ENCODE results near the gene NLRC5.
A peak's percentile ranks its signal among the peaks of the same experiment; 100 is the strongest.

The NLRC5 gene

DNA sequence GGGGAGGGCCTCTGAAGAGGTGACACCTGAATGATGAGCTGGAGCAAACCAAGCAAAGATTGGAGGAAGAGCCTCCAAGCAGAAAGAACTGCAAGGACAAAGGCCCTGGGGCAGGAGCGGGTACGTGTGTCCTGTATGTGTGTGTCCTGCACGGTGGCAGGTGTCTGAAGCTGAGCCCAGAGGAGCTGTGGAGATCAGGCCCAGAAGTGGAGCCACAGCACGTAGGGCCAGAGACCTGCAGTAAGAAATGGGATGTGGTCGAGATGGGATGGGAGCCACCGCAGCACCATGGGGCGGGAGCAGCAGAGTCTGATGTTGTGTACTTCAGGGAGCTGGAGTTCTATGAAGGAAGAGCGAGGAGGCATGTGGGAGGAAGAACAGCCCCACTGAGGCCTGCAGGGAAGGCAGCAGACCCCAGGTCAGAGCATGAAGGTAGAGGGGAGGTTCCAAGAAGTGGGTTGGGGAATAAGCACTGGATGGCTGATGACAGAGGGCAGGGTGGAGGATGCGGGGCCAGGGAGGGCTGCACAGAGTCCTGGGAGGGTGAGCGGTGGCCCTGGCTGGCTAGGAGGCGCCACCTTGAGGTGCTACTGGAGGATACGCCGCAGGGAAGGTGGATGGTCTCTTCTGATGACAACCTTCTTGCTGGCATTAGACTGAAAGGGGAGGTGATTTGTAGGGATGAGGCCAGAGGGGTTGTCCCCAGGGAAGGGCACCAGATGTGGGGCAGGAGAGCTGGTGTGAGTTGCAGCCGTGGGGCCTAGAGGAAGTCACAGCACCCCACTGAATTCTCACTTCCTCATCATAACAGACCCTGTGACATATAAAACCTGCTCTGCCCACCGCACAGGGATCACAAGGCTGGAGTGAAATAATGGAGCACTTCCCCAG is 38.2 kb upstream of the NLRC5 start:
- no peak overlapping the region for H3K4me3 ChIP-seq (ENCODE audit: low read depth, low read length)
- TF ChIP-seq, protein P1, sequence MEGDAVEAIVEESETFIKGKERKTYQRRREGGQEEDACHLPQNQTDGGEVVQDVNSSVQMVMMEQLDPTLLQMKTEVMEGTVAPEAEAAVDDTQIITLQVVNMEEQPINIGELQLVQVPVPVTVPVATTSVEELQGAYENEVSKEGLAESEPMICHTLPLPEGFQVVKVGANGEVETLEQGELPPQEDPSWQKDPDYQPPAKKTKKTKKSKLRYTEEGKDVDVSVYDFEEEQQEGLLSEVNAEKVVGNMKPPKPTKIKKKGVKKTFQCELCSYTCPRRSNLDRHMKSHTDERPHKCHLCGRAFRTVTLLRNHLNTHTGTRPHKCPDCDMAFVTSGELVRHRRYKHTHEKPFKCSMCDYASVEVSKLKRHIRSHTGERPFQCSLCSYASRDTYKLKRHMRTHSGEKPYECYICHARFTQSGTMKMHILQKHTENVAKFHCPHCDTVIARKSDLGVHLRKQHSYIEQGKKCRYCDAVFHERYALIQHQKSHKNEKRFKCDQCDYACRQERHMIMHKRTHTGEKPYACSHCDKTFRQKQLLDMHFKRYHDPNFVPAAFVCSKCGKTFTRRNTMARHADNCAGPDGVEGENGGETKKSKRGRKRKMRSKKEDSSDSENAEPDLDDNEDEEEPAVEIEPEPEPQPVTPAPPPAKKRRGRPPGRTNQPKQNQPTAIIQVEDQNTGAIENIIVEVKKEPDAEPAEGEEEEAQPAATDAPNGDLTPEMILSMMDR (IDR thresholded peaks at IDR 0.05; ENCODE audit: low read depth, low read length): peak; percentile 62

- TF ChIP-seq, protein P1 (IDR thresholded peaks at IDR 0.05; ENCODE audit: low read depth, low read length): no peak
- no peak overlapping the region for H3K4me3 ChIP-seq (ENCODE audit: low read depth, low read length)
Observed at GRCh38 chr16:56953006-56953405, 36.4 kb upstream of the NLRC5 start.

DNA sequence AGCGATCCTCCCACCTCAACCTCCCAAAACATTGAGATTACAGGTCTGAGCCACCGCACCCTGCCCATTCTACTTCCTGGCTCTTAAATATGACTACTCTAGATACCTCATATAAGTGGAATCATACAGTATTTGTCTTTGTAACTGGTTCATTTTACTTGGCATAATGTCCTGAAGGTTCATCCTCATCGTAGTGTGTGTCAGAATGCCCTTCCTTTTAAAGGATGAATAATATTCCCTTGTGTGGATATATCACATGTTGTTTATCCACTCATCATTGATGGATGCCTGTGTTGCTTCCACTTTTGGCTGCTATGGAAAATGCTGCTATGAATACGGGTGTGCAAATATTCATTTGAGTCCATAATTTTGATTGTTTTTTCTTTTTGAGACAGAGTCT is 33.3 kb upstream of the NLRC5 start:
- TF ChIP-seq, protein P1 (IDR thresholded peaks at IDR 0.05; ENCODE audit: low read depth, low read length): no peak
- H3K4me3 ChIP-seq (ENCODE audit: low read depth, low read length): no peak overlapping the region

- H3K4me3 ChIP-seq (ENCODE audit: low read depth, low read length): no peak overlapping the region
- TF ChIP-seq, protein P1 (IDR thresholded peaks at IDR 0.05; ENCODE audit: low read depth, low read length): no peak
Observed at GRCh38 chr16:56956756-56957155, 32.6 kb upstream of the NLRC5 start.

DNA sequence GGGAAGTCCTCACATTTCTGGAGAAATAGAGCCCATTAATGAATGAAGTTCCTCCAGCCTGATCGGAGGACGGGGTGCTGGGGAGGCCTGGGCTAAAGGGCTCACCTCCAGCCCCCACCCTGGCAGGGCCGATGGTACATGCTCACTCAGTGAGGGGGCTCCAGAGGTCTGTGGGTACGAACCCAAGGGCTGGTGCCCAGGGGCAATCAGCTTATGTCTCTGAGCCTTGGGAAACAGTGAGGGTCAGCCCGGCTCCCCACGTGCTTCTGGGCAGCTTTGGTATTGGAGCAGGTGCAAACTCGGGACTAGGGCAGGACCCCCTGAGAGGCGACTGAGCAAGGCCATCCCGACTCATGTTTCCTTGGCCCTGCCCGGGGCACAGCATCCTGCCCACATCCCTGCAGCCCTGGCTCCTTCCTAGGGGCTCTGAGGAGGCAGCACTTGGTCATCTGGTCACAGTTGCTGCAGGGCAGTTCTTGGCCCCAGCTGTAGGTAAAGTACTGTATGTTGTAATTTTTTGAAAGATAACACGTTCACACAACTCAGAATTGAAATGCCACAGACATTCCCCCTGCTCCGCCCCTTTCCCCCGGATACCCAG is 28.6 kb upstream of the NLRC5 start:
- TF ChIP-seq, protein P1 (IDR thresholded peaks at IDR 0.05; ENCODE audit: low read depth, low read length): no peak
- no peak overlapping the region for H3K4me3 ChIP-seq (ENCODE audit: low read depth, low read length)

DNA sequence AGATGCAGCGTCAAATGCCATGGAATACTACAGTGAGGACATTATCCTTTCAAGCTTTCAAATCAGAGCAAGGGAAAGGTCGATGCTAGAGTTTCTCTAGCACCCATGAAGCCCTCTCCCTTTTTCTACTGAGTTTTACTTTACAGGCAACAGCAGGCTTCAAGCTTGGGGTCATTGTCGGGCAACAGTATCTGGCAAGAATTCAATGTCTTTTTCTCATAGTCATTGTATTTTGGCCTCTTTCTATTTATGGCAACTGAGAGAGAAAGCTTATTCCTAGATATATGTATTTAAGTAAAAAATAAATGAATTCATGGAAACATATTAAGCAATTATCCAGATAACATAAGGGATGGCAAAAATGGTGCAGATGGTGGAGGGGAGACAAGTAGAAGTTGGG is 28.0 kb upstream of the NLRC5 start:
- H3K4me3 ChIP-seq (ENCODE audit: low read depth, low read length): no peak overlapping the region
- TF ChIP-seq, protein P1 (IDR thresholded peaks at IDR 0.05; ENCODE audit: low read depth, low read length): no peak

- TF ChIP-seq, protein P1 (IDR thresholded peaks at IDR 0.05; ENCODE audit: low read depth, low read length): no peak
- H3K4me3 ChIP-seq (ENCODE audit: low read depth, low read length): no peak within 1 kb of the TSS
Observed at GRCh38 chr16:56961851-56962281, 27.5 kb upstream of the NLRC5 start, which contains the start of gene CETP. CETP (plus strand) TSS chr16:56961950; CDS start chr16:56961980, 30 bp downstream.

All from WI38 (cell line).